ENCODE results near the gene PPP2R3A.

PPP2R3A gene

GRCh38 chr3:136023264-136023978 is 57.9 kb downstream of the PPP2R3A start:
- H3K9me3 ChIP-seq (ENCODE audit: low read length): no peaks in the 10 kb centered on the region
- H3F3A ChIP-seq (ENCODE audit: insufficient read depth, low read length): no peaks in the 10 kb centered on the region
- H4K20me1 ChIP-seq (ENCODE audit: insufficient read depth, low read length): no peaks in the 10 kb centered on the region
- no peak for TF ChIP-seq CTCF (IDR thresholded peaks at IDR 0.05; ENCODE audit: low read length)
- no peak for TF ChIP-seq EZH2 (IDR thresholded peaks at IDR 0.05; ENCODE audit: borderline replicate concordance, low read length)
- no peaks in the 10 kb centered on the region for H3K27me3 ChIP-seq (ENCODE audit: insufficient read depth, low read length)
- no peaks in the 10 kb centered on the region for H3K79me2 ChIP-seq (ENCODE audit: insufficient read depth, low read length)
- no peak overlapping the region for H3K4me2 ChIP-seq (ENCODE audit: low read length)
- no peaks in the 10 kb centered on the region for H3K36me3 ChIP-seq (ENCODE audit: insufficient read depth, low read length)
- no peak overlapping the region for H2AFZ ChIP-seq (ENCODE audit: low read length)
- H3K27ac ChIP-seq (ENCODE audit: low read depth, low read length, poor library complexity, severe bottlenecking): no peak overlapping the region
- H3K9me2 ChIP-seq (ENCODE audit: low read depth, low read length): no peaks in the 10 kb centered on the region
- H3K9ac ChIP-seq (ENCODE audit: low read length): no peak overlapping the region
- no peak overlapping the region for H3K4me3 ChIP-seq (ENCODE audit: low read depth, low read length, poor library complexity, severe bottlenecking)
- H3K4me1 ChIP-seq (ENCODE audit: insufficient read depth, low read length, severe bottlenecking): no peaks in the 10 kb centered on the region

GRCh38 chr3:136036306-136036705 is 70.8 kb downstream of the PPP2R3A start:
- TF ChIP-seq CTCF (IDR thresholded peaks at IDR 0.05; ENCODE audit: low read length): no peak
- no peak for TF ChIP-seq EZH2 (IDR thresholded peaks at IDR 0.05; ENCODE audit: borderline replicate concordance, low read length)

GRCh38 chr3:136038668-136039067 is 73.1 kb downstream of the PPP2R3A start:
- H3K27ac ChIP-seq (ENCODE audit: low read depth, low read length, poor library complexity, severe bottlenecking): no peak overlapping the region
- H3K4me3 ChIP-seq (ENCODE audit: low read depth, low read length, poor library complexity, severe bottlenecking): no peak overlapping the region
- H2AFZ ChIP-seq (ENCODE audit: low read length): no peak overlapping the region
- H3K27me3 ChIP-seq (ENCODE audit: insufficient read depth, low read length): no peaks in the 10 kb centered on the region
- H3K36me3 ChIP-seq (ENCODE audit: insufficient read depth, low read length): no peaks in the 10 kb centered on the region
- no peak overlapping the region for H3K4me2 ChIP-seq (ENCODE audit: low read length)
- H3K79me2 ChIP-seq (ENCODE audit: insufficient read depth, low read length): no peaks in the 10 kb centered on the region
- H3K9ac ChIP-seq (ENCODE audit: low read length): no peak overlapping the region
- TF ChIP-seq EZH2 (IDR thresholded peaks at IDR 0.05; ENCODE audit: borderline replicate concordance, low read length): no peak
- TF ChIP-seq CTCF (IDR thresholded peaks at IDR 0.05; ENCODE audit: low read length): no peak
- no peaks in the 10 kb centered on the region for H3K9me3 ChIP-seq (ENCODE audit: low read length)
- H3F3A ChIP-seq (ENCODE audit: insufficient read depth, low read length): no peaks in the 10 kb centered on the region
- no peaks in the 10 kb centered on the region for H3K9me2 ChIP-seq (ENCODE audit: low read depth, low read length)
- no peaks in the 10 kb centered on the region for H4K20me1 ChIP-seq (ENCODE audit: insufficient read depth, low read length)
- no peaks in the 10 kb centered on the region for H3K4me1 ChIP-seq (ENCODE audit: insufficient read depth, low read length, severe bottlenecking)

More at GRCh38 chr3:136036306-136036705, 70.8 kb downstream of the PPP2R3A start:
- Histone ChIP-seq H4K20me1 (ENCODE audit: insufficient read depth, low read length) (no peaks in the 10 kb centered on the region), H3K27me3 (ENCODE audit: insufficient read depth, low read length) (no peaks in the 10 kb centered on the region), H3K4me3 (ENCODE audit: low read depth, low read length, poor library complexity, severe bottlenecking) (no peak overlapping the region), H3K27ac (ENCODE audit: low read depth, low read length, poor library complexity, severe bottlenecking) (no peak overlapping the region), H3K9me2 (ENCODE audit: low read depth, low read length) (no peaks in the 10 kb centered on the region), H3K9me3 (ENCODE audit: low read length) (no peaks in the 10 kb centered on the region), H3F3A (ENCODE audit: insufficient read depth, low read length) (no peaks in the 10 kb centered on the region), H3K4me2 (ENCODE audit: low read length) (no peak overlapping the region), H3K79me2 (ENCODE audit: insufficient read depth, low read length) (no peaks in the 10 kb centered on the region), H2AFZ (ENCODE audit: low read length) (no peak overlapping the region), H3K9ac (ENCODE audit: low read length) (no peak overlapping the region), H3K36me3 (ENCODE audit: insufficient read depth, low read length) (no peaks in the 10 kb centered on the region), H3K4me1 (ENCODE audit: insufficient read depth, low read length, severe bottlenecking) (no peaks in the 10 kb centered on the region)
